Activated CD4-positive, alpha-beta T cell treated with anti-CD3 and anti-CD28 coated beads, Interleukin-10, Interleukin-2, amounts not matched to agents 100 ng/mL and 50 ng/mL, durations not matched to agents 16 hours and 8 hours (primary cell): ENCODE measurements around the gene RBAK.
"Not testable (repeated sequence)": the region's sequence is repeated elsewhere in the genome, so short reads cannot be mapped to it uniquely, and the experiment has no call there.

ENCODE experiments used
- DNase-seq: peaks from one replicate; pipeline ENCODE4 v3.0.0-alpha.2; 2020

The RBAK gene

GRCh38 chr7:5053175-5053574, 7.5 kb downstream of the RBAK start:
- no peak for DNase-seq

GRCh38 chr7:5063698-5064097, 18.0 kb downstream of the RBAK start:
- no peak for DNase-seq

GRCh38 chr7:5064391-5065106, 18.9 kb downstream of the RBAK start:
- DNase-seq: no peak

GRCh38 chr7:5065107-5065407, 19.4 kb downstream of the RBAK start:
- DNase-seq: no peak

GRCh38 chr7:5068521-5068920, 22.9 kb downstream of the RBAK start:
- DNase-seq: no peak

- no peak for DNase-seq
Measured at GRCh38 chr7:5070206-5070605, 24.5 kb downstream of the RBAK start.

GRCh38 chr7:5075187-5075586, 29.5 kb downstream of the RBAK start:
- not testable (repeated sequence) for DNase-seq

- DNase-seq: peak; percentile 5
Measured at GRCh38 chr7:5077740-5078139, 32.1 kb downstream of the RBAK start.

- no peak for DNase-seq
Measured at GRCh38 chr7:5082806-5083205, 37.1 kb downstream of the RBAK start.

- no peak for DNase-seq
Measured at GRCh38 chr7:5083311-5083711, 37.7 kb downstream of the RBAK start.

GRCh38 chr7:5086256-5086655, 40.6 kb downstream of the RBAK start:
- DNase-seq: no peak

- not testable (repeated sequence) for DNase-seq
Measured at GRCh38 chr7:5088228-5088833, 42.7 kb downstream of the RBAK start.

GRCh38 chr7:5088906-5089305, 43.2 kb downstream of the RBAK start:
- DNase-seq: no peak

GRCh38 chr7:5093948-5094347, 48.3 kb downstream of the RBAK start:
- no peak for DNase-seq

GRCh38 chr7:5094641-5095040, 49.0 kb downstream of the RBAK start:
- no peak for DNase-seq

GRCh38 chr7:5116359-5116758, 70.7 kb downstream of the RBAK start:
- DNase-seq: no peak

GRCh38 chr7:5117095-5117970, 71.7 kb downstream of the RBAK start:
- no peak for DNase-seq
